Activated B cell treated with CpG ODN at 0.5 μM for 24 hours (primary cell): ENCODE data around the gene KAZN. TPM values are rescaled to one million over a fixed set of nuclear protein-coding genes. Genes with fewer than 3 reads are reported as not detected.

Experiments used
- ATAC-seq: fragments of 200-7000 bp; cut with Tn5 transposase; one replicate; pipeline ENCODE4 v1.10.0; 2021; ENCODE audit warnings: low read depth, mild to moderate bottlenecking, moderate library complexity
- CTCF ChIA-PET: fragments of 350-600 bp; sonication (Branson Sonifier 250); formaldehyde crosslinking; loops from one replicate; lab custom pipeline; 2021; ENCODE audit warnings: antibody characterized with exemption; lab: Charles Lee
- POLR2A ChIA-PET: fragments of 350-600 bp; sonication (Branson Sonifier 250); formaldehyde crosslinking; loops from one replicate; lab custom pipeline; 2021; ENCODE audit warnings: antibody characterized with exemption; lab: Charles Lee
- DNase-seq: peaks from one replicate; pipeline ENCODE4 v3.0.0; 2022
- H3K27ac Mint-ChIP-seq: one replicate; pipeline ENCODE4 v1.8.0; 2020; ENCODE audit warnings: mixed read lengths
- H3K27me3 Mint-ChIP-seq: one replicate; pipeline ENCODE4 v1.8.0; 2021; ENCODE audit warnings: mixed read lengths
- H3K36me3 Mint-ChIP-seq: one replicate; pipeline ENCODE4 v1.8.0; 2021; ENCODE audit warnings: low read depth, mixed read lengths
- H3K4me1 Mint-ChIP-seq: one replicate; pipeline ENCODE4 v1.8.0; 2021; ENCODE audit warnings: mixed read lengths
- H3K4me3 Mint-ChIP-seq: one replicate; pipeline ENCODE4 v1.8.0; 2020; ENCODE audit warnings: mild to moderate bottlenecking, mixed read lengths
- H3K9me3 Mint-ChIP-seq: one replicate; pipeline ENCODE4 v1.8.0; 2020; ENCODE audit warnings: mixed read lengths
- intact Hi-C: fragments of 100-400 bp; cut with micrococcal nuclease; formaldehyde crosslinking; loops from one replicate; pipeline ENCODE4 v1.15.1; 2024
- total RNA-seq: library from RNA; stranded (reverse); gene quantifications from 2 replicates; pipeline ENCODE4 v1.2.3, GENCODE V29; 2022
- TF ChIP-seq, protein P1 (sequence below): fragments of 200-600 bp; IDR thresholded peaks from one replicate; pipeline ENCODE4 v1.8.0; 2022; ENCODE audit warnings: antibody characterized with exemption, mild to moderate bottlenecking

The KAZN gene
- total RNA-seq, 1 donor from 2014 or later = 0.73 TPM

DNA sequence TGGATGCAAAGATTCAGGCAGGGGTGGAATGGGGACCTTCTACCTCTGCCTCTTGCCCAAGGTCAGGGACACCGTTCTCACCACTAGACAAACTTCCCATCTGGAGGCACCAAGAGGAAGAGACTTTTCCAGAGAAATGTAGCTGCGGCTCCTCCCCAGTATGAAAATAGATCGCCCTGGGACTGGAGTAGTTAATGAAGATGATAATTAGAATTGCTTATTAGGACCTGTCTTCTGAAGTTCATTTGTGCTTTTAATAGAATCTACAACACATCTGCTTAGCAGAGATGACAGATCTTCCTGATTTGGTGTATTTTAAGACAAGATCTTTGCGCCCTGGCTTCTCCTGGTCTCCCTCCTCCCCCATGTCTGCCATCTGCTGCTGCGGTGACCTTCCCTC is 266.6 kb downstream of the KAZN start:
- H3K27me3 Mint-ChIP-seq = peaks cover 15% of the 10 kb centered on the region
- ATAC-seq = no peak
- POLR2A ChIA-PET = no interaction called here
- H3K27ac Mint-ChIP-seq = no peak overlapping the region
- no peaks in the 10 kb centered on the region for H3K36me3 Mint-ChIP-seq
- intact Hi-C loops = no loop called here
- H3K9me3 Mint-ChIP-seq = no peaks in the 10 kb centered on the region
- no peaks in the 10 kb centered on the region for H3K4me1 Mint-ChIP-seq
- H3K4me3 Mint-ChIP-seq = no peak overlapping the region
- no peak for DNase-seq
- TF ChIP-seq, protein P1, sequence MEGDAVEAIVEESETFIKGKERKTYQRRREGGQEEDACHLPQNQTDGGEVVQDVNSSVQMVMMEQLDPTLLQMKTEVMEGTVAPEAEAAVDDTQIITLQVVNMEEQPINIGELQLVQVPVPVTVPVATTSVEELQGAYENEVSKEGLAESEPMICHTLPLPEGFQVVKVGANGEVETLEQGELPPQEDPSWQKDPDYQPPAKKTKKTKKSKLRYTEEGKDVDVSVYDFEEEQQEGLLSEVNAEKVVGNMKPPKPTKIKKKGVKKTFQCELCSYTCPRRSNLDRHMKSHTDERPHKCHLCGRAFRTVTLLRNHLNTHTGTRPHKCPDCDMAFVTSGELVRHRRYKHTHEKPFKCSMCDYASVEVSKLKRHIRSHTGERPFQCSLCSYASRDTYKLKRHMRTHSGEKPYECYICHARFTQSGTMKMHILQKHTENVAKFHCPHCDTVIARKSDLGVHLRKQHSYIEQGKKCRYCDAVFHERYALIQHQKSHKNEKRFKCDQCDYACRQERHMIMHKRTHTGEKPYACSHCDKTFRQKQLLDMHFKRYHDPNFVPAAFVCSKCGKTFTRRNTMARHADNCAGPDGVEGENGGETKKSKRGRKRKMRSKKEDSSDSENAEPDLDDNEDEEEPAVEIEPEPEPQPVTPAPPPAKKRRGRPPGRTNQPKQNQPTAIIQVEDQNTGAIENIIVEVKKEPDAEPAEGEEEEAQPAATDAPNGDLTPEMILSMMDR = no peak
- CTCF ChIA-PET = no interaction called here

DNA sequence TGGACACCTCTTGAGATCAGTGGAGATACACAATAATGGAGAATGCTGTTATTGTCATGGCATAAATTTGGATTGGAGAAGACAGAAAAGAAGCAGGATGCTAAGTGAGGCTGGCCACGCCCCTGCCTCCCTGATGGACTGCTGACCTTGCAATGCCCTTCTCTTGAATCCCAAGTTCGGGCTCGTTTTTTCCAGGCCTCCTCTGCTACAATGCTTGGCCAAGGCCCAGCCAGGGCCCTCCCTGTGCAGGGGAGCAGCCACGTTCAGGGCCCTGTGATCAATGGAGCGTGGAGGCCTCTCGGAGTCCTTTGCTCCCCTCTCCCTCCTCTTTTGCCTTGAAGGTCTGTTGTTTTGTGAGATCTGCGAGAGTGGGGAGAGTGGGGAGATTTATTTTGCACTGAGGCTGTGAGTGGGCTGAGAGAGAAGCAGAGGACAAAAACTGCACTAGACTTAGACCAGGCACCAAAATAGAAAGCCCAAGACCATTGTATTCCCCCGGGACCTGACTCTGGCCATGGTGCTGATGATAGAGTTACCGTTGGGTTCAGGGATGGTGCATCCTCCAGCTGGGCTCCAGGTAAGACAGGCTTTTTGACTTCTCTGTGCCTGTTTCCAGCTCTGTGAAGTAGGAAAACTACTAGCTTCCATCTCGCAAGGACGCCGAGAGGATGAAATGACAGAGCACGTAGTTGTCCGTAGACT is 268.6 kb downstream of the KAZN start:
- intact Hi-C loops = no loop called here
- DNase-seq (no peak), ATAC-seq (no peak)
- ChIA-PET POLR2A (no interaction called here), CTCF (no interaction called here)
- no peaks in the 10 kb centered on the region for H3K9me3 Mint-ChIP-seq
- TF ChIP-seq, protein P1 = no peak
- no peaks in the 10 kb centered on the region for H3K4me1 Mint-ChIP-seq
- peaks cover 21% of the 10 kb centered on the region for H3K27me3 Mint-ChIP-seq
- H3K36me3 Mint-ChIP-seq = no peaks in the 10 kb centered on the region
- H3K4me3 Mint-ChIP-seq = no peak overlapping the region
- H3K27ac Mint-ChIP-seq = no peak overlapping the region

DNA sequence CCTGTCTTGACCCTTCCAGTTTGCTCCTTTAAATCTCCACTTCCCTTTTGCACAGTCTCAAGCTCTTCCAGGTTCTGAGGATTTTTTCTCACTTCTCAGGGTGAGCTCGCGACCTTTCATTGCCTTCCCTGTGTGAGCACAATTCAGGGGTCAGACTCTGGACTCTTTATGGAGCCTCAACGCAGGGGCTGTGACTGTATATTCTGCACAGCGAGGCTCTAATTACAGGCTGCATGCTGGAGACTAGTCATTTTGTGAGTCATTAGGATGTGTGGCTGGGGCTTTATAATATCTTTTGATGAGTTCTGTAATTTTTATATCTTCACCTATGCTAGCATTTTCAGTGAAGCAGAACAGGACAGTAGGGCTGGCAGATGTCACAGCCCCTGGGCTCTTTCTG is 270.7 kb downstream of the KAZN start:
- TF ChIP-seq, protein P1 = no peak
- Mint-ChIP-seq H3K4me3 (no peak overlapping the region), H3K9me3 (no peaks in the 10 kb centered on the region), H3K4me1 (no peaks in the 10 kb centered on the region), H3K36me3 (no peaks in the 10 kb centered on the region), H3K27me3 (peaks cover 12% of the 10 kb centered on the region), H3K27ac (no peak overlapping the region)
- ChIA-PET POLR2A (no interaction called here), CTCF (no interaction called here)
- ATAC-seq (no peak), DNase-seq (no peak)
- intact Hi-C loops = no loop called here

DNA sequence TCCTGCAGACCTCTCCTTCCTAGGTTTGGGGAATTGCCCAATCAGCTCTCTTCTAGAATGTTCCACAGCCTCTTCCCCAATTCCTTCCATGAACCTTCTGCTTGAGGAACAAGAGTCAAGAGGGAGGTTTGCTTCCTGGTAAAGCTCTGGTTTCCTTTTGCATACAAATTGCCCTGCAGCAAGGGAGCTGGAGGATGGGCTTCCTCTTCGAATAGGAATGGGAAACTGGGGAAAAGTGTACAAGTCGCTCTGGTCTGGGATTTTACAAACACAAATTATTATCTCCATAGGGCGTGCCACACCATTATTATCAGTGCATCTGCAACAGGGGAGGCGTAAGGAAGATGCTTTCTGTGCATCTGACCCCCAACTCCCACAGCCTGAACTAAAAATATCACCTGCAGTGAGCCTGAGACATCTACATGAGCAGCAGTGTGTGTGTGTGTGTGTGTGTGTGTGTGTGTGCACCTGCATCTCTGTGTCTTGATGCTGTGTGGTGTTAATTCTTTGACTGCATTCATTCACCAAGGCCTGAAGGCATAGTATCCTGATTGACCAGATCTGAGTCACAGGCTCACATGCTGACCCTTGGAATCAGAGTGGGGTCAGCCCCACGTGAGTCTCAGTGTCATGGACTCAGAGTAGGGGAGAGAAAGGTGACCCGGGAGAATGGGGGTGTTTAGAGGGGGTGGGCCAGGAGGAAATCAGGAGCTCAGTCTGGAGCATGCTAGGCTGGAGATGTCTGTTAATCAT is 272.9 kb downstream of the KAZN start:
- ChIA-PET POLR2A (no interaction called here), CTCF (no interaction called here)
- TF ChIP-seq, protein P1 = no peak
- no peaks in the 10 kb centered on the region for H3K36me3 Mint-ChIP-seq
- ATAC-seq = no peak
- H3K9me3 Mint-ChIP-seq = no peaks in the 10 kb centered on the region
- H3K4me3 Mint-ChIP-seq = no peak overlapping the region
- no peak for DNase-seq
- H3K27me3 Mint-ChIP-seq = peaks cover 15% of the 10 kb centered on the region
- intact Hi-C loops = no loop called here
- H3K4me1 Mint-ChIP-seq = no peaks in the 10 kb centered on the region
- no peak overlapping the region for H3K27ac Mint-ChIP-seq

DNA sequence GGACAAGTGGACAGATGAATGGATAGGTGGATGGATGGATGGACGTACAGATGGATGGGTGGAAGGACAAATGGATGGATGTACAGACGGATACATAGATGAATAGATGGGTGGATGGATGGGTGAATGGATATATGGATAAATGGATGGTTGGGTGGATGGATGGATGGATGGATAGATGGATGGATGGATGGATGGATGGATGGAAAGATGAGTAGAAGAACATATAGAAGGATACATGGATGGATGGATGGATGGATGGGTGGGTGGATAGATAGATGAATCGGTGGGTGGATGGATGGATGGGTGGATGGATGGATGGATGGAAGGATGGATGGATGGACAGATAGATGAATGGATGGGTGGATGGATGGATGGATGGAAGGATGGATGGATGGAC is 274.3 kb downstream of the KAZN start:
- ChIA-PET POLR2A (no interaction called here), CTCF (no interaction called here)
- intact Hi-C loops = no loop called here
- Mint-ChIP-seq H3K9me3 (no peaks in the 10 kb centered on the region), H3K36me3 (no peaks in the 10 kb centered on the region), H3K4me3 (no peak overlapping the region), H3K4me1 (no peaks in the 10 kb centered on the region), H3K27me3 (peaks cover 14% of the 10 kb centered on the region), H3K27ac (no peak overlapping the region)
- no peak for ATAC-seq
- TF ChIP-seq, protein P1 = no peak
- DNase-seq = no peak
